SU-DHL-6 (cell line): ENCODE results near the gene UBASH3B.

ENCODE experiments used
- H2AFZ ChIP-seq: fragments of 200-600 bp; sonication (generic); 2 replicates; pipeline ENCODE4 v1.6.1; 2014; ENCODE audit warnings: low read depth, mild to moderate bottlenecking, moderate library complexity, mixed read lengths, antibody characterized with exemption, low read length; ENCODE audit not compliant: severe bottlenecking
- H3F3A ChIP-seq: fragments of 200-600 bp; shearing (Covaris generic); 2 replicates; pipeline ENCODE4 v1.6.0; 2016; ENCODE audit warnings: antibody characterized with exemption, mild to moderate bottlenecking; ENCODE audit not compliant: insufficient read depth
- H3K27ac ChIP-seq: fragments of 200-600 bp; sonication (generic); 2 replicates; pipeline ENCODE4 v1.5.1; 2016; ENCODE audit warnings: low read depth, mild to moderate bottlenecking, low read length, moderate library complexity, mixed read lengths
- H3K27me3 ChIP-seq: fragments of 200-600 bp; sonication (generic), shearing (Covaris generic); 2 replicates; pipeline ENCODE4 v1.6.0; 2014; ENCODE audit warnings: mild to moderate bottlenecking, low read length
- H3K36me3 ChIP-seq: fragments of 200-600 bp; sonication (generic); 2 replicates; pipeline ENCODE4 v1.6.1; 2014; ENCODE audit warnings: mild to moderate bottlenecking, low read length, mixed read lengths
- H3K4me2 ChIP-seq: fragments of 300-600, 200-600 bp; shearing (Covaris generic), sonication (generic); 2 replicates; pipeline ENCODE4 v1.6.0; 2014; ENCODE audit warnings: low read length, low read depth, mild to moderate bottlenecking; ENCODE audit not compliant: poor library complexity, severe bottlenecking
- H3K4me3 ChIP-seq: fragments of 200-600 bp; sonication (generic); 2 replicates; pipeline ENCODE4 v1.5.1; 2014; ENCODE audit warnings: antibody characterized with exemption, low read length, mild to moderate bottlenecking, mixed read lengths; ENCODE audit not compliant: insufficient read depth, poor library complexity, severe bottlenecking
- H3K79me2 ChIP-seq: fragments of 200-600 bp; sonication (generic); 2 replicates; pipeline ENCODE4 v1.6.1; 2014; ENCODE audit warnings: mild to moderate bottlenecking, low read length, moderate library complexity; ENCODE audit not compliant: insufficient read depth
- H3K9ac ChIP-seq: fragments of 200-600 bp; sonication (generic); 2 replicates; pipeline ENCODE4 v1.7.0; 2014; ENCODE audit warnings: mild to moderate bottlenecking, low read length
- H3K9me2 ChIP-seq: fragments of 200-600 bp; sonication (generic); replicated peaks from 2 replicates; pipeline ENCODE4 v1.6.1; 2014; ENCODE audit warnings: low read length; ENCODE audit not compliant: insufficient read depth
- H3K9me3 ChIP-seq: fragments of 200-600 bp; sonication (generic); 2 replicates; pipeline ENCODE4 v1.6.1; 2014; ENCODE audit warnings: low read length, mixed read lengths; ENCODE audit not compliant: insufficient read depth
- H4K20me1 ChIP-seq: fragments of 200-600 bp; sonication (generic); 2 replicates; pipeline ENCODE4 v1.6.1; 2014; ENCODE audit warnings: low read depth, mild to moderate bottlenecking, antibody characterized with exemption, low read length, moderate library complexity, mixed read lengths
- CTCF ChIP-seq: fragments of 200-600 bp; sonication (generic); IDR thresholded peaks from one replicate; pipeline ENCODE4 v1.5.1; 2017; ENCODE audit warnings: antibody characterized with exemption, mild to moderate bottlenecking, low read length, moderate library complexity; ENCODE audit not compliant: insufficient read depth, poor library complexity, severe bottlenecking
- EZH2phosphoT487 ChIP-seq: fragments of 200-600 bp; sonication (generic), shearing (Covaris generic); conservative IDR thresholded peaks from 2 replicates; pipeline ENCODE4 v1.6.1; 2018; ENCODE audit warnings: mild to moderate bottlenecking, antibody characterized with exemption, low read length, moderate library complexity, mixed read lengths

UBASH3B gene

GRCh38 chr11:122804796-122805195 lies 149.3 kb downstream of the UBASH3B start:
- Histone ChIP-seq H3K27ac (no peak overlapping the region), H3K36me3 (no peaks in the 10 kb centered on the region), H3K79me2 (no peaks in the 10 kb centered on the region), H2AFZ (no peak overlapping the region), H3K4me2 (no peak overlapping the region), H3K27me3 (no peaks in the 10 kb centered on the region), H3F3A (no peaks in the 10 kb centered on the region), H3K9me2 (no peaks in the 10 kb centered on the region), H3K9ac (no peak overlapping the region), H4K20me1 (no peaks in the 10 kb centered on the region), H3K4me3 (no peak overlapping the region), H3K9me3 (no peaks in the 10 kb centered on the region)
- TF ChIP-seq EZH2phosphoT487 = no peak

GRCh38 chr11:122807731-122808477 lies 152.4 kb downstream of the UBASH3B start:
- Histone ChIP-seq H3K79me2 (no peaks in the 10 kb centered on the region), H3K27ac (no peak overlapping the region), H3K4me2 (no peak overlapping the region), H3K9ac (no peak overlapping the region), H3K36me3 (no peaks in the 10 kb centered on the region), H3F3A (no peaks in the 10 kb centered on the region), H2AFZ (no peak overlapping the region), H3K27me3 (no peaks in the 10 kb centered on the region), H3K4me3 (no peak overlapping the region), H3K9me3 (no peaks in the 10 kb centered on the region), H4K20me1 (no peaks in the 10 kb centered on the region), H3K9me2 (no peaks in the 10 kb centered on the region)
- no peak for TF ChIP-seq EZH2phosphoT487
- TF ChIP-seq CTCF = no peak

GRCh38 chr11:122808478-122808869 lies 153.0 kb downstream of the UBASH3B start:
- H3F3A ChIP-seq = no peaks in the 10 kb centered on the region
- no peaks in the 10 kb centered on the region for H3K36me3 ChIP-seq
- H3K4me3 ChIP-seq = no peak overlapping the region
- no peak overlapping the region for H3K27ac ChIP-seq
- no peaks in the 10 kb centered on the region for H3K27me3 ChIP-seq
- TF ChIP-seq EZH2phosphoT487 = no peak
- no peak for TF ChIP-seq CTCF
- H3K9ac ChIP-seq = no peak overlapping the region
- H3K79me2 ChIP-seq = no peaks in the 10 kb centered on the region
- H3K9me3 ChIP-seq = no peaks in the 10 kb centered on the region
- H3K9me2 ChIP-seq = no peaks in the 10 kb centered on the region
- H4K20me1 ChIP-seq = no peaks in the 10 kb centered on the region
- H2AFZ ChIP-seq = no peak overlapping the region
- no peak overlapping the region for H3K4me2 ChIP-seq

- Histone ChIP-seq H3K27me3 (no peaks in the 10 kb centered on the region), H3K9me3 (no peaks in the 10 kb centered on the region), H3K4me3 (no peak overlapping the region), H3K9ac (no peak overlapping the region), H3F3A (no peaks in the 10 kb centered on the region), H4K20me1 (no peaks in the 10 kb centered on the region), H3K9me2 (no peaks in the 10 kb centered on the region), H2AFZ (no peak overlapping the region), H3K27ac (no peak overlapping the region), H3K79me2 (no peaks in the 10 kb centered on the region), H3K4me2 (no peak overlapping the region), H3K36me3 (no peaks in the 10 kb centered on the region)
- TF ChIP-seq EZH2phosphoT487 = no peak
- TF ChIP-seq CTCF = no peak
Measured at GRCh38 chr11:122809866-122810265, 154.3 kb downstream of the UBASH3B start.
